ENCODE measurements around the gene SAA4. TPM values are rescaled to one million over a fixed set of nuclear protein-coding genes. Genes with fewer than 3 reads are reported as not detected.
A peak's percentile ranks its signal among the peaks of the same experiment; 100 is the strongest.
"Not testable (repeated sequence)": the region's sequence is repeated elsewhere in the genome, so short reads cannot be mapped to it uniquely, and the experiment has no call there.

The SAA4 gene
- total RNA-seq, 1 experiment from 2014 or later, result not detected

- DNase-seq (ENCODE audit: low read depth), result not testable (repeated sequence)
These were observed 10.6 kb upstream of the SAA4 start for GRCh38 chr11:18247191-18247581.

- not testable (repeated sequence) for DNase-seq (ENCODE audit: low read depth)
These were observed 10.0 kb upstream of the SAA4 start for GRCh38 chr11:18246379-18247190.

- no peak for DNase-seq (ENCODE audit: low read depth)
These were observed 8.8 kb upstream of the SAA4 start for GRCh38 chr11:18245396-18245795.

GRCh38 chr11:18243783-18244362 lies 7.3 kb upstream of the SAA4 start:
- DNase-seq (ENCODE audit: low read depth), result peak; percentile 60

- DNase-seq (ENCODE audit: low read depth), result no peak
These were observed 3.1 kb upstream of the SAA4 start for GRCh38 chr11:18239655-18240054.

GRCh38 chr11:18235394-18236334 lies 938 bp downstream of the SAA4 start:
- peak; percentile 19 for DNase-seq (ENCODE audit: low read depth)

- DNase-seq (ENCODE audit: low read depth), result no peak
These were observed 2.7 kb downstream of the SAA4 start for GRCh38 chr11:18233912-18234311.

- no peak for DNase-seq (ENCODE audit: low read depth)
These were observed 5.7 kb downstream of the SAA4 start for GRCh38 chr11:18230859-18231258.

- no peak for DNase-seq (ENCODE audit: low read depth)
These were observed 7.1 kb downstream of the SAA4 start for GRCh38 chr11:18229501-18229900.

- no peak for DNase-seq (ENCODE audit: low read depth)
These were observed 10.7 kb downstream of the SAA4 start for GRCh38 chr11:18225913-18226312.

GRCh38 chr11:18223591-18224387 lies 12.8 kb downstream of the SAA4 start:
- no peak for DNase-seq (ENCODE audit: low read depth)

GRCh38 chr11:18222814-18223421 lies 13.7 kb downstream of the SAA4 start:
- DNase-seq (ENCODE audit: low read depth), result no peak

GRCh38 chr11:18221274-18221876 lies 15.2 kb downstream of the SAA4 start:
- no peak for DNase-seq (ENCODE audit: low read depth)

- no peak for DNase-seq (ENCODE audit: low read depth)
These were observed 27.5 kb downstream of the SAA4 start for GRCh38 chr11:18209058-18209457.

GRCh38 chr11:18204771-18205170 lies 31.8 kb downstream of the SAA4 start:
- no peak for DNase-seq (ENCODE audit: low read depth)

GRCh38 chr11:18204220-18204619 lies 32.4 kb downstream of the SAA4 start:
- no peak for DNase-seq (ENCODE audit: low read depth)

- DNase-seq (ENCODE audit: low read depth), result peak; percentile 26
These were observed 32.9 kb downstream of the SAA4 start for GRCh38 chr11:18203723-18204122.

- not testable (repeated sequence) for DNase-seq (ENCODE audit: low read depth)
These were observed 38.9 kb downstream of the SAA4 start for GRCh38 chr11:18197738-18198137.

- DNase-seq (ENCODE audit: low read depth), result no peak
These were observed 40.1 kb downstream of the SAA4 start for GRCh38 chr11:18196532-18196931.

- DNase-seq (ENCODE audit: low read depth), result no peak
These were observed 43.6 kb downstream of the SAA4 start for GRCh38 chr11:18193010-18193409.
